ENCODE results near the gene TSHZ3. TPM values are rescaled to one million over a fixed set of nuclear protein-coding genes. Genes with fewer than 3 reads are reported as not detected.

TSHZ3 gene
- total RNA-seq, 1 donor from 2014 or later = 5.8 TPM

- ATAC-seq = no peak
These were observed 15.0 kb downstream of the TSHZ3 start for GRCh38 chr19:31334101-31334848.

GRCh38 chr19:31332096-31332495, 17.1 kb downstream of the TSHZ3 start:
- ATAC-seq (no peak), DNase-seq (no peak)
- Histone ChIP-seq H3K4me3 (no peak overlapping the region), H3K27me3 (no peaks in the 10 kb centered on the region), H3K4me1 (no peaks in the 10 kb centered on the region), H3K9me3 (no peaks in the 10 kb centered on the region), H3K27ac (no peak overlapping the region), H3K36me3 (no peaks in the 10 kb centered on the region)
- no peak for TF ChIP-seq CTCF (IDR thresholded peaks at IDR 0.05)
- intact Hi-C loops (cut with DNase I) = no loop called here

More at GRCh38 chr19:31334101-31334848, 15.0 kb downstream of the TSHZ3 start:
- Histone ChIP-seq H3K27me3 (no peaks in the 10 kb centered on the region), H3K4me3 (no peak overlapping the region), H3K36me3 (no peaks in the 10 kb centered on the region), H3K27ac (no peak overlapping the region), H3K4me1 (peaks cover 9% of the 10 kb centered on the region), H3K9me3 (no peaks in the 10 kb centered on the region)
- DNase-seq = no peak
- TF ChIP-seq CTCF (IDR thresholded peaks at IDR 0.05) = no peak
- intact Hi-C loops (cut with DNase I) = no loop called here

GRCh38 chr19:31331536-31331935, 17.7 kb downstream of the TSHZ3 start:
- Histone ChIP-seq H3K4me3 (no peak overlapping the region), H3K36me3 (no peaks in the 10 kb centered on the region), H3K4me1 (no peaks in the 10 kb centered on the region), H3K27ac (no peak overlapping the region), H3K27me3 (no peaks in the 10 kb centered on the region), H3K9me3 (no peaks in the 10 kb centered on the region)
- TF ChIP-seq CTCF (IDR thresholded peaks at IDR 0.05) = no peak
- intact Hi-C loops (cut with DNase I) = no loop called here
- DNase-seq (no peak), ATAC-seq (no peak)

- Histone ChIP-seq H3K36me3 (no peaks in the 10 kb centered on the region), H3K4me3 (no peak overlapping the region), H3K27ac (no peak overlapping the region), H3K4me1 (no peaks in the 10 kb centered on the region), H3K9me3 (no peaks in the 10 kb centered on the region), H3K27me3 (no peaks in the 10 kb centered on the region)
- intact Hi-C loops (cut with DNase I) = no loop called here
- TF ChIP-seq CTCF (IDR thresholded peaks at IDR 0.05) = no peak
- ATAC-seq = no peak
- no peak for DNase-seq
These were observed 18.5 kb downstream of the TSHZ3 start for GRCh38 chr19:31330761-31331160.

- intact Hi-C loops (cut with DNase I) = no loop called here
- no peaks in the 10 kb centered on the region for H3K9me3 ChIP-seq
- H3K36me3 ChIP-seq = no peaks in the 10 kb centered on the region
- H3K4me3 ChIP-seq = no peak overlapping the region
- no peaks in the 10 kb centered on the region for H3K4me1 ChIP-seq
- no peak for TF ChIP-seq CTCF (IDR thresholded peaks at IDR 0.05)
- no peak for ATAC-seq
- H3K27me3 ChIP-seq = no peaks in the 10 kb centered on the region
- DNase-seq = no peak
- H3K27ac ChIP-seq = no peak overlapping the region
These were observed 19.0 kb downstream of the TSHZ3 start for GRCh38 chr19:31330237-31330636.
